Endothelial cell of coronary artery (primary cell): ENCODE data around the gene REL. TPM values are rescaled to one million over a fixed set of nuclear protein-coding genes. Genes with fewer than 3 reads are reported as not detected.

Source experiments
- total RNA-seq: library from RNA; depleted of rRNA; stranded (reverse); fragments of >200 nt; gene quantifications from 2 replicates; pipeline ENCODE4 v1.2.3, GENCODE V29; 2014

Gene REL
- total RNA-seq: 4.5 and 5.9 TPM in 2 replicates

DNA sequence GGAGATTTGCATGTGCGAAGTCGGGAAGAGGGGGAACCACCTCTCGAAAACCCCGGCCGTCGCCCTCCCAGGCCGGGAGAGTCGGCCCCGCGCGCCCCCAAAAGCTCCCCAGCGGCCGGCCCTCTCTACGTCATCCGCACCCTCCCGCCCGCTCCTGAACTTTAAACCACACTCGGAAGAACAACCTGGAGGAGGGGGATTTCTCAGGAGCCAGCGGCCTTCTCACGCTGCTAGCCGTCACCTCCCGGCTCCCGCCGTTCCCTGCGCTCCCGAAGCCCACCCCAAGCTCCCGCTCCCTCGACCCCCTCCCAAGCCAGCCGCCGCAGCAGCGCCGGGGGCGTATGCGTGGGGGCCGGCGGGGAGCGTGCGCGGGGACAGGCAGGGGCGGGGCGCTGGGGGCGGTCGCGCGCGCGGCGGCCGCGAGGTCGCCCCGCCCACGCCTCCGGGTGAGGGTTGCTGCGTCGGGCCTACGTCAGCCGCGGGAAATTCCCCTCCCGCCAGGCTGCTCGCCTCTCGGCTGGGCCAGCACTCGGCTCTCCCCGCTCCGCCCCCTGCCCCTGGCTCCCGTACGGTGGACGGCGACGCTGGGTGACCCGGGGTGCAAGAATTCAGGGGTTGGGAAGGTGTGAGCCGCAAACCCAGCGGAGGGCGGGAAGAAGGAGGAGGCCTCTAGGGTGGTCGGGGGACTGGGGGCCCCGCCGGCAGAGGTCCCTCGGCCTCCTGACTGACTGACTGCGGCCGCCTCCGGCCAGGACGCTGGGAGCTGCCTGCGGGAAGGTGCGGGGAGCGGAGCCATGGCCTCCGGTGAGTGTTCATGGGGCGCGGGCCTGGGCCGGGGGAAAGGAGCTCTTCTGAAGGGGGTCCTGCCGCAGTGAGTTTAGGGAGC, at the start of gene REL:
Gene REL (plus strand): TSS at position 528 of the 886 bp plus-strand sequence. CDS start 267 bp downstream, at position 795.

Other genes starting within 250 kb of the REL start
- 9.1 and 10.8 TPM in 2 replicates for gene PAPOLG, start 125.3 kb upstream of the REL start, total RNA-seq
- 28.9 and 30.3 TPM in 2 replicates for gene PEX13, start 136.1 kb downstream of the REL start, total RNA-seq
- 6.5 and 7.5 TPM in 2 replicates for gene PUS10, start 136.7 kb downstream of the REL start, total RNA-seq
- gene SANBR, start 184.3 kb downstream of the REL start, total RNA-seq: 16.8 and 21.8 TPM in 2 replicates